ENCODE data around the gene ADARB1.
"Not testable (repeated sequence)": the region's sequence is repeated elsewhere in the genome, so short reads cannot be mapped to it uniquely, and the experiment has no call there.

ADARB1 gene

GRCh38 chr21:45136927-45137611, 62.7 kb downstream of the ADARB1 start:
- TF ChIP-seq CTCF (IDR thresholded peaks at IDR 0.05; ENCODE audit: borderline replicate concordance, control extremely low read depth, extremely low read depth, insufficient read depth, missing control alignments), result peak; percentile 82
- in situ Hi-C loops (cut with MboI; ENCODE audit: low sequenced_read_pairs, unreplicated experiment), result loop anchor here (10.0 to 25.0 kb wide), 2 partner anchors 192 to 300 kb away; partner anchors contain the start of gene SLX9
- DNase-seq (ENCODE audit: low spot score), result peak; percentile 86

GRCh38 chr21:45137612-45137937, 63.2 kb downstream of the ADARB1 start:
- no peak for DNase-seq (ENCODE audit: low spot score)
- in situ Hi-C loops (cut with MboI; ENCODE audit: low sequenced_read_pairs, unreplicated experiment), result loop anchor here (10.0 to 25.0 kb wide), 2 partner anchors 193 to 300 kb away; partner anchors contain the start of gene SLX9

GRCh38 chr21:45138199-45139002, 64.0 kb downstream of the ADARB1 start:
- TF ChIP-seq CTCF (IDR thresholded peaks at IDR 0.05; ENCODE audit: borderline replicate concordance, control extremely low read depth, extremely low read depth, insufficient read depth, missing control alignments), result peak; percentile 69
- peak; percentile 71 for DNase-seq (ENCODE audit: low spot score)
- in situ Hi-C loops (cut with MboI; ENCODE audit: low sequenced_read_pairs, unreplicated experiment), result loop anchor here (10.0 to 25.0 kb wide), 2 partner anchors 194 to 299 kb away; partner anchors contain the start of gene SLX9

More at GRCh38 chr21:45137612-45137937, 63.2 kb downstream of the ADARB1 start:
- no peak for TF ChIP-seq CTCF (IDR thresholded peaks at IDR 0.05; ENCODE audit: borderline replicate concordance, control extremely low read depth, extremely low read depth, insufficient read depth, missing control alignments)

- DNase-seq (ENCODE audit: low spot score), result not testable (repeated sequence)
- in situ Hi-C loops (cut with MboI; ENCODE audit: low sequenced_read_pairs, unreplicated experiment), result loop anchor here (10.0 to 25.0 kb wide), 2 partner anchors 194 to 298 kb away; partner anchors contain the start of gene SLX9
Observed at GRCh38 chr21:45139003-45139360, 64.6 kb downstream of the ADARB1 start.

- in situ Hi-C loops (cut with MboI; ENCODE audit: low sequenced_read_pairs, unreplicated experiment), result loop anchor here (10.0 to 25.0 kb wide), 2 partner anchors 195 to 298 kb away; partner anchors contain the start of gene SLX9
- no peak for TF ChIP-seq CTCF (IDR thresholded peaks at IDR 0.05; ENCODE audit: borderline replicate concordance, control extremely low read depth, extremely low read depth, insufficient read depth, missing control alignments)
- no peak for DNase-seq (ENCODE audit: low spot score)
Observed at GRCh38 chr21:45139473-45139872, 65.1 kb downstream of the ADARB1 start.

GRCh38 chr21:45140346-45140940, 66.1 kb downstream of the ADARB1 start:
- in situ Hi-C loops (cut with MboI; ENCODE audit: low sequenced_read_pairs, unreplicated experiment), result loop anchor here (25.0 kb wide), 1 partner anchor 297 kb away; no protein-coding TSS in a partner anchor
- peak; percentile 88 for DNase-seq (ENCODE audit: low spot score)

GRCh38 chr21:45140944-45141343, 66.6 kb downstream of the ADARB1 start:
- not testable (repeated sequence) for DNase-seq (ENCODE audit: low spot score)
- in situ Hi-C loops (cut with MboI; ENCODE audit: low sequenced_read_pairs, unreplicated experiment), result loop anchor here (25.0 kb wide), 1 partner anchor 296 kb away; no protein-coding TSS in a partner anchor

More at GRCh38 chr21:45140346-45140940, 66.1 kb downstream of the ADARB1 start:
- peak; percentile 82 for TF ChIP-seq CTCF (IDR thresholded peaks at IDR 0.05; ENCODE audit: borderline replicate concordance, control extremely low read depth, extremely low read depth, insufficient read depth, missing control alignments)
